H9 (cell line): ENCODE measurements around the gene TSPAN32. TPM values are rescaled to one million over a fixed set of nuclear protein-coding genes. Genes with fewer than 3 reads are reported as not detected.

Experiments used
- DNase-seq: peaks from one replicate; pipeline ENCODE4 v3.0.0-alpha.2; 2017
- H2AFZ ChIP-seq: one replicate; pipeline ENCODE4 v1.6.1; 2013; ENCODE audit warnings: mild to moderate bottlenecking, low read length, control low read depth, moderate library complexity
- H2AK5ac ChIP-seq: 2 replicates; pipeline ENCODE4 v1.6.1; 2013; ENCODE audit warnings: low read length, control low read depth, mixed read lengths; ENCODE audit not compliant: insufficient read length
- H2BK120ac ChIP-seq: one replicate; pipeline ENCODE4 v1.6.1; 2013; ENCODE audit warnings: low read depth, mild to moderate bottlenecking, low read length, control low read depth, inconsistent platforms; ENCODE audit not compliant: poor library complexity, severe bottlenecking
- H2BK12ac ChIP-seq: 2 replicates; pipeline ENCODE4 v1.6.1; 2013; ENCODE audit warnings: low read length, control low read depth, mixed read lengths, low read depth; ENCODE audit not compliant: insufficient read length
- H2BK15ac ChIP-seq: 2 replicates; pipeline ENCODE4 v1.6.1; 2013; ENCODE audit warnings: low read depth, low read length, control low read depth
- H2BK20ac ChIP-seq: one replicate; pipeline ENCODE4 v1.6.1; 2013; ENCODE audit warnings: low read depth, mild to moderate bottlenecking, low read length, control low read depth, inconsistent platforms; ENCODE audit not compliant: poor library complexity, severe bottlenecking
- H2BK5ac ChIP-seq: 2 replicates; pipeline ENCODE4 v1.6.1; 2013; ENCODE audit warnings: low read length, control low read depth, mixed read lengths; ENCODE audit not compliant: insufficient read length
- H3K14ac ChIP-seq: 2 replicates; pipeline ENCODE4 v1.6.1; 2013; ENCODE audit warnings: low read length, control low read depth; ENCODE audit not compliant: insufficient read depth
- H3K18ac ChIP-seq: 2 replicates; pipeline ENCODE4 v1.6.1; 2013; ENCODE audit warnings: low read depth, mild to moderate bottlenecking, mixed read lengths, low read length, control low read depth; ENCODE audit not compliant: insufficient read length
- H3K23ac ChIP-seq: 2 replicates; pipeline ENCODE4 v1.6.1; 2013; ENCODE audit warnings: low read length, control low read depth, mixed read lengths, low read depth; ENCODE audit not compliant: insufficient read length
- H3K23me2 ChIP-seq: 2 replicates; pipeline ENCODE4 v1.6.1; 2013; ENCODE audit warnings: low read depth, mild to moderate bottlenecking, mixed read lengths, low read length, control low read depth; ENCODE audit not compliant: insufficient read length, poor library complexity, severe bottlenecking
- H3K27ac ChIP-seq: 2 replicates; pipeline ENCODE4 v1.5.1; 2013; ENCODE audit warnings: low read length, control low read depth, mixed read lengths, low read depth; ENCODE audit not compliant: insufficient read length
- H3K27me3 ChIP-seq: 2 replicates; pipeline ENCODE4 v1.6.1; 2013; ENCODE audit warnings: low read length, control low read depth, inconsistent platforms; ENCODE audit not compliant: insufficient read depth
- H3K4ac ChIP-seq: 2 replicates; pipeline ENCODE4 v1.6.1; 2013; ENCODE audit warnings: low read depth, mild to moderate bottlenecking, control low read depth, inconsistent platforms, low read length, moderate library complexity
- H3K4me1 ChIP-seq: 2 replicates; pipeline ENCODE4 v1.6.1; 2013; ENCODE audit warnings: low read length, control low read depth, inconsistent platforms; ENCODE audit not compliant: insufficient read depth
- H3K4me2 ChIP-seq: 2 replicates; pipeline ENCODE4 v1.6.1; 2013; ENCODE audit warnings: low read length, control low read depth, mixed read lengths; ENCODE audit not compliant: insufficient read length, insufficient read depth
- H3K56ac ChIP-seq: 2 replicates; pipeline ENCODE4 v1.6.1; 2013; ENCODE audit warnings: low read depth, mild to moderate bottlenecking, mixed read lengths, low read length, control low read depth; ENCODE audit not compliant: insufficient read length
- H3K79me1 ChIP-seq: 2 replicates; pipeline ENCODE4 v1.6.1; 2013; ENCODE audit warnings: low read depth, mild to moderate bottlenecking, moderate library complexity, low read length, control low read depth, inconsistent platforms; ENCODE audit not compliant: insufficient read depth, poor library complexity, severe bottlenecking
- H3K79me2 ChIP-seq: 2 replicates; pipeline ENCODE4 v1.6.1; 2013; ENCODE audit warnings: low read length, control low read depth, inconsistent platforms; ENCODE audit not compliant: insufficient read depth
- H3K9ac ChIP-seq: 2 replicates; pipeline ENCODE4 v1.6.1; 2013; ENCODE audit warnings: low read length, control low read depth, mixed read lengths; ENCODE audit not compliant: insufficient read length; ENCODE audit errors: extremely low read depth
- H3K9me3 ChIP-seq: one replicate; pipeline ENCODE4 v1.6.1; 2013; ENCODE audit warnings: low read depth, low read length, inconsistent platforms; ENCODE audit not compliant: control insufficient read depth
- H3T11ph ChIP-seq: one replicate; pipeline ENCODE4 v1.6.1; 2013; ENCODE audit warnings: mild to moderate bottlenecking, low read length, control low read depth, inconsistent platforms
- H4K20me1 ChIP-seq: one replicate; pipeline ENCODE4 v1.6.1; 2013; ENCODE audit not compliant: control insufficient read depth, insufficient read length, insufficient read depth
- H4K5ac ChIP-seq: 2 replicates; pipeline ENCODE4 v1.6.1; 2013; ENCODE audit warnings: low read depth, mild to moderate bottlenecking, mixed read lengths, low read length, control low read depth; ENCODE audit not compliant: insufficient read length
- H4K8ac ChIP-seq: replicated peaks from 2 replicates; pipeline ENCODE4 v1.6.1; 2013; ENCODE audit warnings: low read length, control low read depth, mixed read lengths, low read depth; ENCODE audit not compliant: insufficient read length
- H4K91ac ChIP-seq: 2 replicates; pipeline ENCODE4 v1.6.1; 2013; ENCODE audit warnings: low read depth, mild to moderate bottlenecking, moderate library complexity, mixed read lengths, low read length, control low read depth; ENCODE audit not compliant: insufficient read length
- H3K27ac Mint-ChIP-seq, 3 experiments: 2 replicates in 2 of 3; 3 replicates in 1 of 3; pipeline ENCODE4 v1.8.0; 2020 to 2021; ENCODE audit warnings: mixed read lengths in 3 of 3, mild to moderate bottlenecking in 1 of 3, moderate library complexity in 1 of 3
- H3K27me3 Mint-ChIP-seq: 2 replicates; pipeline ENCODE4 v1.8.0; 2021; ENCODE audit warnings: low read depth, mild to moderate bottlenecking, moderate library complexity, mixed read lengths
- H3K36me3 Mint-ChIP-seq, 3 experiments: 2 replicates in 2 of 3; 3 replicates in 1 of 3; pipeline ENCODE4 v1.8.0; 2020 to 2021; ENCODE audit warnings: low read depth in 3 of 3, mixed read lengths in 3 of 3; ENCODE audit not compliant: insufficient read depth in 1 of 3
- H3K4me1 Mint-ChIP-seq, 2 experiments: 2 replicates each; pipeline ENCODE4 v1.8.0; 2020; ENCODE audit warnings: mixed read lengths in 2 of 2
- H3K4me3 Mint-ChIP-seq, 2 experiments: 2 replicates in 1 of 2; 3 replicates in 1 of 2; pipeline ENCODE4 v1.8.0; 2020 to 2021; ENCODE audit warnings: mild to moderate bottlenecking in 2 of 2, mixed read lengths in 2 of 2, moderate library complexity in 1 of 2
- H3K9me3 Mint-ChIP-seq, 2 experiments: 2 replicates in 1 of 2; 3 replicates in 1 of 2; pipeline ENCODE4 v1.8.0; 2020; ENCODE audit warnings: mild to moderate bottlenecking in 2 of 2, mixed read lengths in 2 of 2, moderate library complexity in 1 of 2
- CTCF ChIP-seq: fragments of 200-600 bp; sonication (generic); conservative IDR thresholded peaks from 3 replicates; pipeline ENCODE4 v1.8.0; 2021; ENCODE audit warnings: antibody characterized with exemption, mild to moderate bottlenecking
- WGBS: extraction: QIAGEN DNeasy Blood & Tissue Kit; methylation state at CpG from one replicate; pipeline ENCODE4 v1.1.7; 2013; ENCODE audit warnings: missing lambda C conversion rate, low lambda C conversion rate, mixed read lengths; ENCODE audit not compliant: insufficient read length; ENCODE audit errors: extremely low coverage; 5-methylcytosine and 5-hydroxymethylcytosine counted together
- total RNA-seq: library from RNA; stranded (reverse); gene quantifications from 2 replicates; pipeline ENCODE4 v1.2.1, GENCODE V29; 2021

The TSPAN32 gene
- total RNA-seq, 1 experiment from 2014 or later: not detected

DNA sequence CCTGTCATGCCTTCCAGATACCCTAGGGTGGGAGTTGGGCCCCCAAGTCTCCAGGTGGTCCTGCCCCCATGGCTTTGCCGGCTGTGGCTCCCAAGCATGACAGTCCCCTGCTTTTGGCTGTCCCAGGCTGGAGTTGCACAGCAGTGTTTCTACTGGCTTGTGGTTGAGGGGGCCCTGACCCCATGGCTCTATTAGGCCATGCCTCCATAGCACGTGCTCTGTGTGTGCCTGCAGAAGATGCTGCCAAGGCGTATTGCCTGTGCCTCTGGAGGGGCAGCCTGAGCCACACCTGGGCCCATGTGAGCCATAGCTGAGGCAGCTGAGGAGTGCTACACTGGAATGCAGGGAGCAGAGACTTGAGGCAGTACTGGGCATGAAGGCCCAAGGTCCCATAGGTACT lies 49.9 kb downstream of the TSPAN32 start:
- Histone ChIP-seq H3K4ac (no peak overlapping the region), H4K20me1 (no peaks in the 10 kb centered on the region), H2AK5ac (no peak overlapping the region), H4K8ac (no peak overlapping the region), H3K9me3 (peaks cover 13% of the 10 kb centered on the region), H3K23me2 (peaks cover 2% of the 10 kb centered on the region), H3T11ph (no peak overlapping the region), H2BK120ac (no peak overlapping the region), H3K18ac (no peak overlapping the region), H2BK5ac (no peak overlapping the region), H3K4me2 (no peak overlapping the region), H3K23ac (no peak overlapping the region), H2BK12ac (no peak overlapping the region), H3K9ac (no peak overlapping the region), H3K27me3 (no peaks in the 10 kb centered on the region; the same call in 1 of the 2 replicates), H3K79me2 (no peaks in the 10 kb centered on the region), H3K79me1 (no peaks in the 10 kb centered on the region), H4K91ac (no peak overlapping the region), H2AFZ (no peak overlapping the region), H2BK20ac (no peak overlapping the region), H3K14ac (no peak overlapping the region), H4K5ac (no peak overlapping the region), H2BK15ac (no peak overlapping the region), H3K4me1 (no peaks in the 10 kb centered on the region), H3K56ac (no peak overlapping the region), H3K27ac (no peak overlapping the region)
- no peak for TF ChIP-seq CTCF
- no peak for DNase-seq
- peaks cover 56% of the 10 kb centered on the region for H3K27me3 Mint-ChIP-seq
- H3K27ac Mint-ChIP-seq: no peak overlapping the region
- peaks cover 7 to 9% (median 8%) of the 10 kb centered on the region in 3 experiments; a peak in 3 of 7 replicates for H3K36me3 Mint-ChIP-seq
- no peak overlapping the region for H3K4me3 Mint-ChIP-seq
- no CpG with 5 or more reads among the region's 3 CpGs for WGBS
- peaks cover 0 to 5% of the 10 kb centered on the region in 2 experiments; a peak in 1 of 4 replicates for H3K4me1 Mint-ChIP-seq
- H3K9me3 Mint-ChIP-seq: peaks cover 49 to 61% of the 10 kb centered on the region in 2 experiments
